T-cell (primary cell): ENCODE results near the gene ACER3. TPM values are rescaled to one million over a fixed set of nuclear protein-coding genes. Genes with fewer than 3 reads are reported as not detected.
A peak's percentile ranks its signal among the peaks of the same experiment; 100 is the strongest.

Source experiments
- ATAC-seq, 4 experiments: fragments of 200-7000 bp in 3 of 4; fragments of 150-1000 bp in 1 of 4; cut with Tn5 transposase; replicated peaks in 1 of 4; 1 replicate in 3 of 4; 2 replicates in 1 of 4; pipeline ENCODE4 v1.10.0; 2021; ENCODE audit warnings: moderate library complexity in 3 of 4, mild to moderate bottlenecking in 2 of 4, moderate number of reproducible peaks in 1 of 4
- CTCF ChIA-PET, 2 donors: fragments of 300-600 bp; sonication (Branson Sonifier 250); formaldehyde crosslinking; loops; one replicate each; lab custom pipeline; 2022; ENCODE audit warnings: antibody characterized with exemption in 2 of 2; lab: Charles Lee
- POLR2A ChIA-PET, 2 donors: fragments of 300-600 bp; sonication (Branson Sonifier 250); formaldehyde crosslinking; loops; one replicate each; lab custom pipeline; 2022; ENCODE audit warnings: antibody characterized with exemption in 2 of 2; lab: Charles Lee
- DNase-seq, 35 experiments: peaks; one replicate each; pipeline versions ENCODE4 v3.0.0 to v3.0.0-alpha.2; 2013 to 2023
- H3K27ac ChIP-seq: one replicate; pipeline ENCODE4 v1.5.1; 2013; ENCODE audit warnings: low read length
- H3K27me3 ChIP-seq, 2 experiments: replicated peaks in 1 of 2; 1 replicate in 1 of 2; 2 replicates in 1 of 2; pipeline versions ENCODE4 v1.6.1 to v1.7.0; 2013; ENCODE audit warnings: low read length in 1 of 2, mixed read lengths in 1 of 2; ENCODE audit not compliant: control insufficient read depth in 2 of 2, insufficient read depth in 2 of 2; ENCODE audit errors: extremely low read depth in 1 of 2
- H3K36me3 ChIP-seq, 2 donors: 1 replicate in 1 of 2; 2 replicates in 1 of 2; pipeline versions ENCODE4 v1.6.1 to v1.7.0; 2013; ENCODE audit warnings: low read length in 1 of 2; ENCODE audit not compliant: control insufficient read depth in 2 of 2, insufficient read depth in 1 of 2; ENCODE audit errors: extremely low read depth in 1 of 2
- H3K4me1 ChIP-seq, 2 experiments: 1 replicate in 1 of 2; 2 replicates in 1 of 2; pipeline versions ENCODE4 v1.6.1 to v1.7.0; 2013; ENCODE audit warnings: low read length in 2 of 2, mixed read lengths in 1 of 2; ENCODE audit not compliant: insufficient read depth in 2 of 2, control insufficient read depth in 1 of 2; ENCODE audit errors: extremely low read depth in 1 of 2
- H3K4me3 ChIP-seq, 2 donors: 1 replicate in 1 of 2; 2 replicates in 1 of 2; pipeline versions ENCODE4 v1.5.1 to v1.7.0; 2013; ENCODE audit warnings: mild to moderate bottlenecking in 2 of 2, low read length in 1 of 2, moderate library complexity in 1 of 2; ENCODE audit not compliant: control insufficient read depth in 1 of 2; ENCODE audit errors: extremely low read depth in 1 of 2
- H3K9me3 ChIP-seq: 2 replicates; pipeline ENCODE4 v1.7.0; 2013
- H3K27ac Mint-ChIP-seq, 2 donors: one replicate each; pipeline ENCODE4 v1.8.0; 2020 to 2021; ENCODE audit warnings: mild to moderate bottlenecking in 2 of 2, mixed read lengths in 2 of 2
- H3K27me3 Mint-ChIP-seq, 2 donors: one replicate each; pipeline ENCODE4 v1.8.0; 2021 to 2022; ENCODE audit warnings: mixed read lengths in 2 of 2
- H3K36me3 Mint-ChIP-seq: one replicate; pipeline ENCODE4 v1.8.0; 2021; ENCODE audit warnings: mixed read lengths
- H3K4me1 Mint-ChIP-seq, 3 donors: one replicate each; pipeline ENCODE4 v1.8.0; 2020 to 2022; ENCODE audit warnings: mixed read lengths in 3 of 3, mild to moderate bottlenecking in 1 of 3
- H3K4me3 Mint-ChIP-seq, 3 donors: one replicate each; pipeline ENCODE4 v1.8.0; 2020 to 2022; ENCODE audit warnings: mild to moderate bottlenecking in 3 of 3, mixed read lengths in 3 of 3, moderate library complexity in 3 of 3
- H3K9me3 Mint-ChIP-seq, 3 donors: one replicate each; pipeline ENCODE4 v1.8.0; 2020 to 2022; ENCODE audit warnings: mixed read lengths in 3 of 3
- WGBS: methylation state at CpG from one replicate; pipeline ENCODE4 v1.1.5; 2013; ENCODE audit warnings: missing lambda C conversion rate; ENCODE audit not compliant: insufficient coverage; 5-methylcytosine and 5-hydroxymethylcytosine counted together
- total RNA-seq, 35 experiments: library from RNA in 6 of 35; stranded (reverse) in 6 of 35; fragments of 120-200 nt in 1 of 35; gene quantifications; one replicate each; pipeline versions ENCODE4 v1.2.1 to v1.2.4 and lab custom pipeline; 2013 to 2026

The ACER3 gene
- total RNA-seq, 5 donors from 2014 or later (not counting 1 experiment from before 2014, with no cell fraction given) = 4.3 to 9.0 (median 5.2) TPM

- no peak overlapping the region for H3K4me3 ChIP-seq
- peaks cover 0 to 13% of the 10 kb centered on the region in 2 experiments for H3K27me3 ChIP-seq
- WGBS = 8% methylated on average over 2 of the region's 8 CpGs
- peak in 2 of 4 experiments; percentile 18 to 50 for ATAC-seq
- no peak overlapping the region for H3K27ac Mint-ChIP-seq
- no peaks in the 10 kb centered on the region for H3K27me3 Mint-ChIP-seq
- peak overlapping the region; percentile 18 for H3K27ac ChIP-seq
- peaks cover 18 to 29% (median 21%) of the 10 kb centered on the region in 3 donors for H3K4me1 Mint-ChIP-seq
- peaks cover 0 to 40% of the 10 kb centered on the region in 2 experiments for H3K4me1 ChIP-seq
- DNase-seq = peak in 3 of 35 experiments; percentile 8 to 21 (median 14)
- ChIA-PET CTCF (no interaction called here), POLR2A (interaction anchor here in 1 of 2 donors (0.5 kb wide), 1 partner anchor 19 kb away, joined by 3 read pairs; no protein-coding TSS in a partner anchor)
- H3K36me3 ChIP-seq = no peaks in the 10 kb centered on the region
- H3K36me3 Mint-ChIP-seq = no peaks in the 10 kb centered on the region
- no peaks in the 10 kb centered on the region for H3K9me3 Mint-ChIP-seq
- H3K4me3 Mint-ChIP-seq = peak overlapping the region in 1 of 3 donors; percentile 20
- no peaks in the 10 kb centered on the region for H3K9me3 ChIP-seq
Observed at GRCh38 chr11:77072851-77073327, 212.2 kb downstream of the ACER3 start.

- ATAC-seq (no peak), DNase-seq (peak in 3 of 35 experiments; percentile 5 to 19 (median 18))
- Histone ChIP-seq H3K27ac (no peak overlapping the region), H3K27me3 (peaks cover 0 to 13% of the 10 kb centered on the region in 2 experiments), H3K9me3 (no peaks in the 10 kb centered on the region), H3K36me3 (no peaks in the 10 kb centered on the region), H3K4me1 (peaks cover 0 to 35% of the 10 kb centered on the region in 2 experiments), H3K4me3 (no peak overlapping the region)
- Mint-ChIP-seq H3K27me3 (no peaks in the 10 kb centered on the region), H3K9me3 (no peaks in the 10 kb centered on the region), H3K4me1 (peaks cover 18 to 24% (median 21%) of the 10 kb centered on the region in 3 donors), H3K36me3 (no peaks in the 10 kb centered on the region), H3K4me3 (peak overlapping the region in 1 of 3 donors; percentile 20), H3K27ac (no peak overlapping the region)
- 87% methylated on average over 7 of the region's 11 CpGs for WGBS
- CTCF ChIA-PET = no interaction called here
- POLR2A ChIA-PET = no interaction called here
Observed at GRCh38 chr11:77073328-77074001, 212.7 kb downstream of the ACER3 start.

- WGBS = 100% methylated on average over 1 of the region's 5 CpGs
- DNase-seq = no peak
- ATAC-seq = no peak
- no peak overlapping the region for H3K27ac ChIP-seq
- Mint-ChIP-seq H3K27me3 (no peaks in the 10 kb centered on the region), H3K36me3 (no peaks in the 10 kb centered on the region), H3K4me1 (peaks cover 18 to 22% (median 19%) of the 10 kb centered on the region in 3 donors), H3K9me3 (peaks cover 0 to 7% (median 0%) of the 10 kb centered on the region in 3 donors), H3K27ac (no peak overlapping the region), H3K4me3 (no peak overlapping the region)
- no peaks in the 10 kb centered on the region for H3K36me3 ChIP-seq
- no peaks in the 10 kb centered on the region for H3K9me3 ChIP-seq
- H3K27me3 ChIP-seq = peaks cover 0 to 13% of the 10 kb centered on the region in 2 experiments
- ChIA-PET CTCF (interaction anchor here in 1 of 2 donors (0.6 kb wide), 1 partner anchor 8 kb away, joined by 3 read pairs; no protein-coding TSS in a partner anchor), POLR2A (no interaction called here)
- no peak overlapping the region for H3K4me3 ChIP-seq
- H3K4me1 ChIP-seq = peaks cover 0 to 35% of the 10 kb centered on the region in 2 experiments
Observed at GRCh38 chr11:77074205-77074604, 213.5 kb downstream of the ACER3 start.

- Histone ChIP-seq H3K27ac (no peak overlapping the region), H3K9me3 (no peaks in the 10 kb centered on the region), H3K36me3 (no peaks in the 10 kb centered on the region), H3K4me1 (peaks cover 0 to 35% of the 10 kb centered on the region in 2 experiments), H3K27me3 (peaks cover 0 to 12% of the 10 kb centered on the region in 2 experiments), H3K4me3 (no peak overlapping the region)
- Mint-ChIP-seq H3K9me3 (peaks cover 0 to 7% (median 0%) of the 10 kb centered on the region in 3 donors), H3K4me3 (no peak overlapping the region), H3K36me3 (no peaks in the 10 kb centered on the region), H3K27me3 (no peaks in the 10 kb centered on the region), H3K4me1 (peaks cover 18 to 22% (median 21%) of the 10 kb centered on the region in 3 donors), H3K27ac (no peak overlapping the region)
- DNase-seq = peak in 1 of 35 experiments; percentile 16
- 82% methylated on average over 9 of the region's 15 CpGs for WGBS
- no peak for ATAC-seq
- POLR2A ChIA-PET = no interaction called here
- CTCF ChIA-PET = interaction anchor here in 1 of 2 donors (0.6 kb wide), 1 partner anchor 8 kb away, joined by 3 read pairs; no protein-coding TSS in a partner anchor
Observed at GRCh38 chr11:77074626-77075221, 214.0 kb downstream of the ACER3 start.

DNA sequence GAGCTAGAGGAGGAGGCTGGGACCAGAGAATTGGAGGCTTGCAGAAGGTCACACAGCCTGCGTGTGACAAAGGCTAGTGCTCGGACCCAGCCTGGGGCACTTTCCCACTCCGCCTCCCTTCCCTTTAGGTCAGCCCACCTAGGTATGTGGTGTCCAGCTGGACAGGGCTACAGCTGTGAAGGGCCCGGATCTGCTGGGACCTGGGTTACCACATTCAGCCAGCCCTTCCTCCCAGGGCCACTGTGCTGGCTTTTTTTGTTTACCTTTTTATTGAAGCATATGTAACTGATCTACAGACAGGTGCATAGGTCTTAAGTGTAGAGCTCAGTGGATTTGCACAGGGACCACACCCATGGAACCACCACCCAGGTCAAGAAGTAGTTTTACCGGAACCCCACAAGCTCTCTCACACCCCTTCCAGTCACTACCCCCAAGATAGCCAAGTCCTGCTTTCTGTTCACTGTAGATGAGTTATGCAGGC is 214.7 kb downstream of the ACER3 start:
- ATAC-seq = no peak
- peaks cover 18 to 27% (median 21%) of the 10 kb centered on the region in 3 donors for H3K4me1 Mint-ChIP-seq
- POLR2A ChIA-PET = no interaction called here
- Histone ChIP-seq H3K36me3 (no peaks in the 10 kb centered on the region), H3K4me1 (peaks cover 0 to 35% of the 10 kb centered on the region in 2 experiments), H3K9me3 (no peaks in the 10 kb centered on the region), H3K4me3 (no peak overlapping the region), H3K27me3 (peaks cover 0 to 9% of the 10 kb centered on the region in 2 experiments), H3K27ac (no peak overlapping the region)
- no peaks in the 10 kb centered on the region for H3K27me3 Mint-ChIP-seq
- 100% methylated on average over 3 of the region's 5 CpGs for WGBS
- no peaks in the 10 kb centered on the region for H3K36me3 Mint-ChIP-seq
- CTCF ChIA-PET = interaction anchor here in 1 of 2 donors (0.6 kb wide), 1 partner anchor 989 kb away, joined by 6 read pairs; no protein-coding TSS in a partner anchor
- DNase-seq = peak in 1 of 35 experiments; percentile 8
- H3K4me3 Mint-ChIP-seq = no peak overlapping the region
- H3K27ac Mint-ChIP-seq = no peak overlapping the region
- peaks cover 0 to 7% (median 0%) of the 10 kb centered on the region in 3 donors for H3K9me3 Mint-ChIP-seq
